ENCODE results near the gene RAMACL.
A peak's percentile ranks its signal among the peaks of the same experiment; 100 is the strongest.

Gene RAMACL

GRCh38 chr6:166629628-166630027, 43.1 kb upstream of the RAMACL start:
- no peak for DNase-seq (ENCODE audit: low spot score)
- in situ Hi-C loops (cut with MboI; ENCODE audit: low pct_unique_long_range_greater_than_20kb, low sequenced_read_pairs, unreplicated experiment) = no loop called here
- TF ChIP-seq CTCF (IDR thresholded peaks at IDR 0.05; ENCODE audit: extremely low read depth, insufficient read depth, missing control alignments) = no peak

DNA sequence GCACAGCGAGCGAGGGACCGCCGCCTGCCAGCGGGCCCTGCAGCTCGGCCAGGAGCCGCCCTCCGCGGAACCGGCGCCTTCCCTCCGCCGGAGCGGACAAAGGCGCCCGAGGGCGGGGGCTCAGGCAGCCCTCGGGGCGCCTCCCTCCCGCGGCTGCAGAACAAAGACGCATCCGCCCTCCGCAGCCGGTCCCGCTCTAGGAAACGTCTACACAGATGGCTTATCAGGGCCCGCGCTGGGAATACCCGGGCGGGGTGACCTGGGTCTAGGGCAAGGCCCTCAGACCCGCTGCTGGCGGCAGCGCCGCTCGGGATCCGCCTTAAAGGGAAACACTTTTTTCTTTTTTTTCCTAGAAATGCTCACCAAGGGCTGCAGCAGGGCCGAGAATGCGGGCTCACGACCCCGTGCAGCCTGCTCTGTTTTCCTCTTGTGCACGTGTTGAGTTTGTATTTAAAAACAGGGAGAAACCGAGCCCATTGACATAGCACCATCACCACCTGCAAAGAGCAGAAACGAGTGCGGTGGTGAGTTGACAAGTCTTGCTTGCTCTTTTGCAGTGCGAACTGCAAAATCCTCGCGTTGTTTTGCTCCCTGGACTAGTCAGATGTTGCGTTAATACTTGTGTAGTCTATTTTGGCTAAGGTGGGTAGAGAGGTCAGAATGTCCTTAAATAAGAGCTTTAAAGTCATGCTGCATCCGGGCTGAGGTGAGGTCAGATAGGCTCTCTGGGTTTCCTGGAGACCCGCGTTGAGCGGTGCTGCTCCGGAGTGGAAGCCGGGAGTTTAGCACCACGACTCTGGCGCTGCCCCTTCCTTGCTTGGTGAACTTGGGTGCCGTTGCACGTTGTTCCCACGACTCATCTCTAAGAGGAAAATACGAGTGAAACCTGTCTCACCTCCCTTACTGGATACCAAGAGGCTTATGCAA, 41.7 kb upstream of the RAMACL start:
- in situ Hi-C loops (cut with MboI; ENCODE audit: low pct_unique_long_range_greater_than_20kb, low sequenced_read_pairs, unreplicated experiment) = no loop called here
- peak; percentile 61 for DNase-seq (ENCODE audit: low spot score)
- TF ChIP-seq CTCF (IDR thresholded peaks at IDR 0.05; ENCODE audit: extremely low read depth, insufficient read depth, missing control alignments) = no peak

DNA sequence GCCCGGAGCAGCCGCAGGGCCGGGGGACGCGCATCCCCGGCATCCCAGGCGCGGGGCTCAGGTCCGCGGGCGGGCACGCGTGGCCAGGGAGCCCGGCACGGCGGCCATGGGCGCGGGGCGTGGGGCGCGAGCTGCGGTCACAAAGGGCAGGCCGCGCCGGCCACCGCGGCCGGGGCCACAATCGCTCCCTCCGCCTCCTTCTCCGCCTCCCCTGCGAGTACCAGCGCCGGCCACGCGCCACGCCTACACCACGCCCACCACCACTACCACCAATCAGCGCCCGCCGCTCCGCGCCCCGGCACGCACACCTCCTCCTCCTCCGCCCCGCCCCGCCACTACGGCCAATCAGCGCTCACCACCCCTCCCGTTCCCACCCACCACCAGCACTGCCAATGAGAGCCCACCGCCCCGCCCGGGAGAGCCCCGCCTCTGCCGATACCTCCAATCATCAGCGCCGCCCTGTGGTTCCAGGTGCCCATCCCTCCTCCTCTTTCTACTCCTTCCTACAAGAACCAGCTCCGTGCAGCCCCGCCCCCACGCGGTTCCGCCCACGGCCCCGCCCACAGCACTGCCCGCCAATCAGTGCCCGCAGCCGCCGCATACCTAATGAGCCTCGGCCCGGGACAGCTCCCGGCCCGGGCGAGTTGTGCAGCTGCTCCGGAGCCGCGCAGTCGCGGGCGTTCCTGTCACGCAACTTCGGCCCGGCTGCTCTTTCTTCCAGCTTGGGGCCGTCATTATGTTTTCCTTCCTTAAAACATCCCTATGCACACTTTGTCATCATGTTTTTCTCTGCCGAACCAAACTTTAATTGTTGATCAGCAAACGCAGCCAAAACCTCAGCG, 40.8 kb upstream of the RAMACL start, which contains the start of gene RPS6KA2:
RPS6KA2 (minus strand) TSS at position 219 of the 842 bp plus-strand sequence. CDS start 232 bp downstream, outside the sequence.
- peak; percentile 99 for DNase-seq (ENCODE audit: low spot score)
- no peak for TF ChIP-seq CTCF (IDR thresholded peaks at IDR 0.05; ENCODE audit: extremely low read depth, insufficient read depth, missing control alignments)
- in situ Hi-C loops (cut with MboI; ENCODE audit: low pct_unique_long_range_greater_than_20kb, low sequenced_read_pairs, unreplicated experiment) = no loop called here

GRCh38 chr6:166626177-166627032, 39.9 kb upstream of the RAMACL start:
- peak; percentile 28 for DNase-seq (ENCODE audit: low spot score)
- in situ Hi-C loops (cut with MboI; ENCODE audit: low pct_unique_long_range_greater_than_20kb, low sequenced_read_pairs, unreplicated experiment) = no loop called here
- no peak for TF ChIP-seq CTCF (IDR thresholded peaks at IDR 0.05; ENCODE audit: extremely low read depth, insufficient read depth, missing control alignments)

GRCh38 chr6:166625356-166625755, 38.9 kb upstream of the RAMACL start:
- in situ Hi-C loops (cut with MboI; ENCODE audit: low pct_unique_long_range_greater_than_20kb, low sequenced_read_pairs, unreplicated experiment) = no loop called here
- TF ChIP-seq CTCF (IDR thresholded peaks at IDR 0.05; ENCODE audit: extremely low read depth, insufficient read depth, missing control alignments) = no peak
- no peak for DNase-seq (ENCODE audit: low spot score)

DNA sequence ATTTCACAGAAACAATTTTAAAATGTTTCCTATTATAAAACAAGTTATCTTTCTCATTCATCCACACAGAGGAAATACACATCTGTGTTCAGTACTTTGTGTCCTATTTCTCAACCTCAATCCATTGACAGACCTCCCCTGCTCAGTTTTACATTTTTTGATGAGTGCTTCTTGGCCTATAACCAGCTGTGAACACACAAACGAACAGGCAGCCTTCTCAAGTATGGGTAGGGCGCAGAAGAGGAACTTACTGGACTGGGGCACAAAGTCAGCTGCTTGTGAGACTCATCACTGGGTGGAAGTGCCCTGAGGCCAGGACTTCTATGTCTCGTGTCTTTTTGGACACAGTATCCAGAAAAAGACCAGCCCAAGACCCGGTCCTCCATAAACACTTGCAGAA, 37.8 kb upstream of the RAMACL start:
- TF ChIP-seq CTCF (IDR thresholded peaks at IDR 0.05; ENCODE audit: extremely low read depth, insufficient read depth, missing control alignments) = no peak
- no peak for DNase-seq (ENCODE audit: low spot score)
- in situ Hi-C loops (cut with MboI; ENCODE audit: low pct_unique_long_range_greater_than_20kb, low sequenced_read_pairs, unreplicated experiment) = no loop called here
